GM21723 (cell line): Measurements from ENCODE around the gene SCARB2.

Source experiments
- ATAC-seq: cut with Tn5 transposase; IDR thresholded peaks from one replicate; pipeline ENCODE4 v1.9.1; 2021; ENCODE audit warnings: mild to moderate bottlenecking, moderate library complexity; ENCODE audit not compliant: unreplicated experiment

Gene SCARB2

GRCh38 chr4:76200771-76201231, 12.8 kb downstream of the SCARB2 start:
- no peak for ATAC-seq

- peak; percentile 89 for ATAC-seq
These were observed 13.9 kb downstream of the SCARB2 start for GRCh38 chr4:76199664-76200211.

GRCh38 chr4:76198411-76199237, 15.0 kb downstream of the SCARB2 start:
- peak; percentile 51 for ATAC-seq

GRCh38 chr4:76197971-76198410, 15.6 kb downstream of the SCARB2 start:
- ATAC-seq, result no peak

GRCh38 chr4:76197031-76197743, 16.4 kb downstream of the SCARB2 start:
- no peak for ATAC-seq

GRCh38 chr4:76196376-76196775, 17.2 kb downstream of the SCARB2 start:
- no peak for ATAC-seq

GRCh38 chr4:76195326-76195725, 18.3 kb downstream of the SCARB2 start:
- no peak for ATAC-seq

GRCh38 chr4:76194325-76194724, 19.3 kb downstream of the SCARB2 start:
- ATAC-seq, result no peak

GRCh38 chr4:76192236-76192635, 21.4 kb downstream of the SCARB2 start:
- ATAC-seq, result no peak

GRCh38 chr4:76188557-76188956, 25.1 kb downstream of the SCARB2 start:
- ATAC-seq, result no peak

GRCh38 chr4:76188149-76188548, 25.5 kb downstream of the SCARB2 start:
- ATAC-seq, result no peak

- no peak for ATAC-seq
These were observed 26.5 kb downstream of the SCARB2 start for GRCh38 chr4:76187152-76187551.

- no peak for ATAC-seq
These were observed 31.2 kb downstream of the SCARB2 start for GRCh38 chr4:76182463-76182862.

GRCh38 chr4:76179398-76180318, 34.0 kb downstream of the SCARB2 start:
- ATAC-seq, result peak; percentile 94

- ATAC-seq, result no peak
These were observed 35.3 kb downstream of the SCARB2 start for GRCh38 chr4:76178296-76178695.

- no peak for ATAC-seq
These were observed 35.9 kb downstream of the SCARB2 start for GRCh38 chr4:76177709-76178108.

GRCh38 chr4:76175336-76175735, 38.3 kb downstream of the SCARB2 start:
- no peak for ATAC-seq

- ATAC-seq, result no peak
These were observed 39.4 kb downstream of the SCARB2 start for GRCh38 chr4:76174216-76174615.

- ATAC-seq, result no peak
These were observed 44.9 kb downstream of the SCARB2 start for GRCh38 chr4:76168688-76169087.

GRCh38 chr4:76166480-76166879, 47.1 kb downstream of the SCARB2 start:
- ATAC-seq, result no peak

- ATAC-seq, result no peak
These were observed 53.3 kb downstream of the SCARB2 start for GRCh38 chr4:76160355-76160754.
